Hematopoietic multipotent progenitor cell treated with erythropoietin and hydrocortisone succinate and interleukin-3 and kit ligand, for 8 days (in vitro differentiated cells): Measurements from ENCODE around the gene CMIP.

Experiments
- DNase-seq: peaks from one replicate; pipeline ENCODE4 v3.0.0-alpha.2; 2015

CMIP gene

GRCh38 chr16:81464279-81464678 lies 19.7 kb downstream of the CMIP start:
- DNase-seq: no peak

DNA sequence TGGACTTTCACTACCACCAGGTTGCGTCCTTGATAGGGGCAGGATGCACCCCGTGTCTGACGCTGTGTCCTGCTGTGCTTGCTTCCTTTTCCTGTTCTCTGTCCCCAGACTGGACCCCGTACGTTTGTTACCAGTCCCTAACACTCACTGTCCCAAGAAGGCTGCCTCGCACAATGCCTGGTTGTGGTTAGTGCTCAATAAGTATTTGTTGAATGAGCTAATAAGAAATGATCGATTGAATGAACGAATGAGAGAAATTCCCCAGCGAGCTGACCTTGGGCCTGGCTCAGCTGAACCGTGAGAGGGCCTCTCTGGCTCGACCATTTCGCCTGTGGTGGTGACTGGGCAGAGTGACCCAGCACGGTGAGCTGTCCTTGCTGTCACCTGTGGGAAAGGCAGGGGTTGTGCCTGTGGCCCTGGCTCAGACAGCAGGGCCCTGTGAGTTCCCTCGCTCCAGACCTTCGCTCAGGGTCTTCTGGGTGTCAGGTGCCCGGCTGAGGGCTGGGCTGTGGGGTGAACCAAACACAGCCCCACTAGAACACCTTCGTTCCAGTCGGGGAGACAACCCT lies 20.9 kb downstream of the CMIP start:
- DNase-seq: no peak

- no peak for DNase-seq
These were observed 21.9 kb downstream of the CMIP start for GRCh38 chr16:81466356-81466980.

DNA sequence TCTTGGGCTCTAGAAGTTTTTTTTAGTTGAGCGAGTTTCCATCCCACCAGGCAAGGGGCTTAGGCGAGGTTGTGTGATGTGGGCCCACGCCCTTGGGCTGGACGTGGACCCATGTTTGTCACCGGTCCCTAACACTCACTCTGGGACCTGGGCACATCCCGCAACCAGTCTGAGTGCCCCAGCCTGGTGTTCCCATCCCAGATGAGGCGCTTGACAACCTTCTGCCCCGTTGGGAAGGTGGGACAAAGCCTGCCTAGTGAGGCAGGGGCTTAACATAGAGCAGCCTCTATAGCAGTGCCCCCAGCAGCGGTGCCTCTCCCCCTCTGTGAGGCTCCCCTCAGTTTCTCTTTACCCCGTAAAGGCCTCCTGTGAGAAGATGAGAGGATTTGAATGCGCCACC lies 22.5 kb downstream of the CMIP start:
- no peak for DNase-seq

DNA sequence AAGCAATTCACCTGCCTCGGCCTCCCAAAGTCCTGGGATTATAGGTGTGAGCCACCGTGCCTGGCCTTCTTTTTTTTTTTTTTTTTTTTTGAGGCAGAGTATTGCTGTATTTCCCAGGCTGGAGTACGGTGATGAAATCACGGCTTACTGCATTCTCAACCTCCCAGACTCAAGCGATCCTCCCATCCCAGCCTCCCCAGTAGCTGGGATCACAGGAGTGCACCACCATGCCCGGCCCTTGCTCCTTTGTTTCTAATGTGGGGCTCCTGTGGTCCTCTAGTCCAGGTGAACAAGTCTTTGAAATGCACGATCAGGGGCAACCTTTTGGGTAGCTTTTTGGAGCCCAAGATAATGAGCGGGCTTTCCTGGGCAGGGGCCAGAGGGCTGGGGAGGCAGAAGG lies 23.2 kb downstream of the CMIP start:
- DNase-seq: no peak

DNA sequence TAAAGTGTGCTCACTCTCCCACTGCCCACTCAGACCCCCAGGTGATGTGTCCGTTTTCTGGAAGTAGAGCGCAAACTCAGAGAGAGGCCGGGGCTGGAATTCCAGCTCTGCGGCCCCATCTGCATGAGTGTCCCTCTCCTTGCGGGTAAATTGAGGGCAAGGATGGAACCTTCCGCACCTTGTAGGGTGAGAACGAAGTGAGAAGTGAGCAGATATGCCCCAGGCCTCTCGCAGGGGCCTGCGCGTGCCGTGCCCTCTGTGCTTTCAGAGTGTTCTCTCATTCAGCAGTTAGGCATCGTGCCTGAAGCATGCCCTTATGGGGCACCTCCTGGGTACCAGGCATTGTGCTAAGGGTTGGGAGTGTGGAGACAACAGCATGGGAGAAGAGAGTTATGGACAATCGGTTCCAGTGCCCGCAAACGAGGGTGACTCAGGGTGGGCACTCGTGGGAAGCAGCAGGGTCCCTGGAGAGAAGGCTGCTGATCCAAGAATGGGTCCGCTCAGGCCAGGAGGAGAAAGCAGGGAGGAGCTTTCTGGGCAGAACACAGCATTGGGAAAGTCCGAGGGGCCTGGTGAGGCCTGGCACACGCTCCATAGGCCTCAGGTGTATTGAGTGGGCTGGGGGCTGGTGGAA lies 23.8 kb downstream of the CMIP start:
- DNase-seq: no peak

- DNase-seq: peak; percentile 49
These were observed 24.6 kb downstream of the CMIP start for GRCh38 chr16:81469183-81469677.

- DNase-seq: peak; percentile 59
These were observed 25.3 kb downstream of the CMIP start for GRCh38 chr16:81469710-81470535.

GRCh38 chr16:81470796-81471636 lies 26.4 kb downstream of the CMIP start:
- DNase-seq: no peak

DNA sequence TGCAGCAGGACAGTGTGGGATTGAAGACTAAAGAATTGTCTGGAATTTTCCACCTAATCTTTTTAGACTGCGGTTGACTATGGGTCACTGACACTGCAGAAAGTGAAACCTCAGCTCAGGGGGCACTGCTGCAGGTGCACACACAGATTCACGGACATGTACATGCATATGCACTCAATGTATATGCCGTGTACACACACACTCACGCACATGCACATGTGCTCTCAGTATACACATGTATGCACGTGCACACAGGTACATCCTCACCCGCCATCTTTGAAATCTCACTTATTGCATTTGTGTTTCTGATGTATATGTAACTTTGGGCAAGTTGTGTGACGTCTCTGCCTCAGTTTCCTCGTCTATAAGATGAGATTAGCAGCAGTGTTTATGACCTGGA lies 27.3 kb downstream of the CMIP start:
- no peak for DNase-seq

- DNase-seq: no peak
These were observed 27.8 kb downstream of the CMIP start for GRCh38 chr16:81472391-81472790.

GRCh38 chr16:81473066-81473488 lies 28.5 kb downstream of the CMIP start:
- DNase-seq: no peak

DNA sequence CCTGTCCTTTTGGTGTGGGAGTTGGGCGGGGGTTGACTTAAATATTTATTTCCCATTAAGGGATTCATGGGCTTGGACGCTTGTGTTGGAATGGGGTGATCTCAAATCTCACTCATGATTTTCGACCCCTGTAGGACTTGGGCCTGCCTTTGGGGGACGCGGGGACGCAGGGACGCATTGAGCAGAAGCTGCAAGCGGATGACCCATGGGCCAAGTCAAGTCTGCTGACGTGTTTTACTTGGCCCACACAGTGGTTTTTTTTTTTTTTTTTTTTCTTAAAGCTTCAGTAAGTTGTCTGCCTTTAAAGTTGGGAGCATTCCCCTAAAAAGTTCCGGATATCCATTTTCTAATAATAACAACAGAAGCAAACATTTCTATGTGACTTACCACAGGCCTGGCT lies 28.9 kb downstream of the CMIP start:
- no peak for DNase-seq

DNA sequence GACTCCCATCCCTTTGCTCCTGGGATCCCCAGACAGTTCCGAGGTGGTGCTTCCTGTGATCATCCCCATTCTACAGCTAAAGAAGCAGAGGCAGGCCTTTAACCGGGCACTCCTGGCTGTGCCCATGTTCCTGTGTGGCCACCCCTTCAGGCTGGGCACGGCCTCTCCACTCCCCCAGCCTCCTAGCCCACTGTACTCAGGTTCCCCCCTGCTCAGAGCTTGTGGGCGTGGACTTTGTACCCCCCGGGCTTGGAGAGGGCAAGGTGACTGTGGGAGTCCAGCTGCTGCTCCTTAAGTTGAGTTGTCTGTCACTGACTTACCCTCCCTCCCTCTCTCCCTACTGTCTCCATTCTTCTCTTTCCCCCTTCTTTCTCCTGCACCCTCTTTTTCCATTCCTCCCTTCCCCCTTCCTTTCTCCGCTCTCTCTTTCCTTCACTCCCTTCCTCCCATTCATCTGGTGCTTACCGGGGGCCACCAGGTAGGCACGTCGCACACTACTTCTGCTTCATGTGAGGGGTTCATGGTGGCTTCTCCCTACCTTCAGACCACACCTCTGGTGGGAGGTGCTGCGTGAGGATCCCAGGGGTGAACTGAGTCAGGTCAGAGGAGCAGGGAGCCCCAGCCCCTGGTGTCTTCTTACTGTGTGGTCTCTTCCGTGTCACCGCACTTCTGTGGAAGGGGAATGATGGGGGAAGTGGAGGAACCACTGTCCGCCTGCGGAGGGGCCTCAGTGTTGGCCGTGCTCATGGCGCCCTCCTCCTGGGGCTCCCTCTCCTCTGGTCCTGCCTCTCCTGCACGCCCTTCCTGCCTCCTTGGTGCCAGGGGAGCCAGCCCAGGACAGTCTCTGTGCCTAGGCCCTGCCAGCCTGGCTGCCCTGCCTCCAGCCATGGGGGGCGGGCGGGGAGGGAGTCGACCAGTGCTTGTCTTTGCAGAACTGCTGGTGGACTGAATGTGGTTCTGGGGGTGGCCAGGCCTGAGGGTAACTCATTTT lies 29.7 kb downstream of the CMIP start:
- DNase-seq: no peak

DNA sequence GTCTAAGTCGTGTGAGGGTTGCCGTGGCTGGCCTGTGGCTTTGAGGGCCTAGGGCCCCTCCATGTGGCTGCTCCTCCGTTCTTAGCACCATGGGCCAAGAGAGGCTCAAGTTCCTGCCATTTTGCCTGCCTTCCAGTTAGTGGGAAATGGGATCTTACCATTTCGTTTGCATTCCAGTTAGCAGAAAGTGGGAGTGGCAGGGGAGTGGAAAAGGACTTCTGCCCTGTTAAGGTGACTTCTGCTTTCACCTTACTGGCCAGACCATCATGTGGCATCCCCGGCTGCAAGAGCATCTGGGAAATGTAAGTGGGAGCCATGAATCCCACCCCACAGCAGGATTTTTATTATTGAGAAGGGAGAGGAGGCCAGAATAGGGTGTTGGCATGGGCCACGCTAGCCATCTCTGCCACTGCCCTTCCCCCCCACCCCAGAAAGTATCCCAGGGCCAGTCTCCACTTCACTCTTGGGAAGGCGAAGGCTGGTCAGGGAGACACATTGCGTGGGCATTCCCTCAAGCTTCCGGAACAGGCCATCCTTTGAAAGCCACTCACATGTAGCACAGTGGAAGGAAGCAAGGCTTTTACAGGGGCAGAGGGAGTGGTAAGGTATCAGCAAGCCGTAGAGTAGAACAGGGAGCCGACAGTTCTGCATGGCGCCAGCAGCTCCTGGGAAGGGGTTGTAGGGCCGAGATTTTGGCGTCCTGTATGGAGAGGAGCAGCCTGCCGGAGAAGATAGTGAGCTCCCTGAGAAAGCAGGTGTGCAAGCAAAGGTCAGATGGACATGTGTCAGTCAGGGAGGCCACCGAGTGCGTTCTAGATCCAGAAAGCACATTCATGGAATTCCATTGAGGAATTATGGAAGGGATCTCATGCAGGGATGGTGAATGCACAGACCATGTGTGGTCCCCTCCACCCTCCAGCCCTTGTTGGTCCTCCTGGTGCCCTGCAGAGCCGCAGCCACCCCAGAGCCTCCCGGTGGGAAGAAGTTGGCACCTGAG lies 33.4 kb downstream of the CMIP start:
- no peak for DNase-seq

- DNase-seq: no peak
These were observed 34.4 kb downstream of the CMIP start for GRCh38 chr16:81478876-81479511.

DNA sequence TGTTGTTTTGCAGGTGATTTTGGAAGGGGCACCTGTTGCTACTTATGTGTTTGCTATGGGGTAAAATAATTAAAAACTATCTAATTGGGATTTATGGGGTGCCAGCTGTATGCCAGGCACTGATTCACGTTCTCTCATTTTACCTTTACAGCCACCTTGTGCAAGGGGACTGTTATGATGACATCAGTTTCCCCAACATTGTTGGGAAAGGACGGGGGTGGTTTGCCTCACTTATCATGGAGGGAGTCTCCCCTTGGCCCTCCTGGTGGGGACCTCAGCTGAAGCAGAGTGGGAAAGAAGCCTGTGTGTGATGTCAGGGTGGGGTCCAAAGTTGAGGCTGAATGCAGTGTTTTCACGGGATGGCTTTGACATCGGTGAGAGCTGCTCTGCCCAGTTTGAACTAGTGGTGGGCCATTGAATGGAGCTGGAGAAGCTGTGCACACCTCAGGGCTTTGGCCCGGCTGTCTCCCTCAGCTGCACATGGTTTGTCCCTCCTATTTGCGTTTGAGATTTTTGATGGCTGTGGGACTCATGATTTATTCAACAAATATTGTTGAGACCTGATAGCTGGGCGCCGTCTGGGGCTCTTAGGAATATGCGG lies 36.1 kb downstream of the CMIP start:
- no peak for DNase-seq

- peak; percentile 77 for DNase-seq
These were observed 36.7 kb downstream of the CMIP start for GRCh38 chr16:81481207-81481821.
